DND-41 (cell line): Measurements from ENCODE around the gene MED12L.

Experiments
- CTCF ChIP-seq: IDR thresholded peaks from 2 replicates; pipeline ENCODE4 v1.5.1; 2012; ENCODE audit warnings: borderline replicate concordance, low read length, moderate library complexity, mild to moderate bottlenecking; ENCODE audit not compliant: poor library complexity, severe bottlenecking; ENCODE audit errors: extremely low read depth
- EZH2 ChIP-seq: IDR thresholded peaks from 3 replicates; pipeline ENCODE4 v1.6.1; 2012; ENCODE audit warnings: borderline replicate concordance, low read depth, mild to moderate bottlenecking, moderate library complexity, low read length, inconsistent platforms; ENCODE audit not compliant: severe bottlenecking

DNA sequence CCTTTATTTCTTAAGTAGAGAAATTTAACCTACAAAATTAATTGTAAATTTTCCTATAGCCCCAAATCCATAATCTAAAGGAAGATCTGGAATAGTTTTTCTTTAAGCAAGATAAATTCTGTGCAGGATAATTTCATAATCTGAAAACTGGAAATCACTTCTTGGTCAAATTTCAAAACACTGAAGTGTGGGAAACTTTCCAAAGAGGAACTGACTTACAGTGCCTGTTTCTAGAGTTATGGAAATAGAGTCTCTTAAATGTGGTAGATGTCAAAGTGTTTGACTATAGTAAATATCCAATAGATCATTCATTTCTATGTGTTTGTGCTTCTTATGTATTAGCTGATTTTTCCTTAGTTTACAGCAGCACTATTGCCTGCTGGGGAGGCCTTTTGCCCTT lies 245.4 kb downstream of the MED12L start:
- no peak for TF ChIP-seq CTCF
- TF ChIP-seq EZH2, result no peak
